ENCODE measurements around the gene CAMK2D.

- no peak for TF ChIP-seq CTCF (IDR thresholded peaks at IDR 0.05; ENCODE audit: borderline replicate concordance, extremely low read depth, low read length, poor library complexity, severe bottlenecking)
- no peak for TF ChIP-seq EZH2 (IDR thresholded peaks at IDR 0.05; ENCODE audit: borderline replicate concordance, low read depth, low read length, severe bottlenecking)
Measured at GRCh38 chr4:113499166-113499565, 262.4 kb downstream of the CAMK2D start.

All from DND-41 (cell line).